SK-N-SH (cell line): Measurements from ENCODE around the gene SNAP91. TPM values are rescaled to one million over a fixed set of nuclear protein-coding genes. Genes with fewer than 3 reads are reported as not detected.

Experiments used
- CTCF ChIA-PET: fragments of 300-600, 350-600 bp; formaldehyde crosslinking; extraction: SDS; loops from one replicate; lab custom pipeline; 2021; lab: Yijun Ruan, JAX
- POLR2A ChIA-PET: fragments of 350-600 bp; sonication (Branson Sonifier 250); formaldehyde crosslinking; extraction: SDS; loops from one replicate; lab custom pipeline; 2020; ENCODE audit warnings: antibody characterized with exemption, inconsistent platforms; lab: Yijun Ruan, JAX
- DNase-seq: peaks from one replicate; pipeline ENCODE4 v3.0.0; 2012
- H2AFZ ChIP-seq: fragments of 200-600 bp; sonication (generic); 2 replicates; pipeline ENCODE4 v1.8.1; 2016; ENCODE audit warnings: antibody characterized with exemption, mild to moderate bottlenecking, low read depth
- H3F3A ChIP-seq: fragments of 200-600 bp; sonication (generic); replicated peaks from 2 replicates; pipeline ENCODE3; 2016; ENCODE audit warnings: antibody characterized with exemption, mild to moderate bottlenecking; ENCODE audit not compliant: insufficient read depth
- H3K27ac ChIP-seq, 2 experiments: fragments of 200-500 bp in 1 of 2; fragments of 200-600 bp in 1 of 2; sonication (Bioruptor generic) in 1 of 2; sonication (generic), shearing (Covaris generic) in 1 of 2; 2 replicates each; pipeline versions ENCODE4 v1.5.1 to v1.6.1; 2014 to 2016; ENCODE audit warnings: low read depth in 2 of 2, inconsistent platforms in 1 of 2, low read length in 1 of 2, mild to moderate bottlenecking in 1 of 2, mixed read lengths in 1 of 2
- H3K27me3 ChIP-seq: fragments of 200-600 bp; sonication (generic), shearing (Covaris generic); 2 replicates; pipeline ENCODE4 v1.6.1; 2016; ENCODE audit warnings: mixed run types; ENCODE audit not compliant: insufficient read depth
- H3K36me3 ChIP-seq, 2 experiments: fragments of 200-500 bp in 1 of 2; fragments of 200-600 bp in 1 of 2; sonication (Bioruptor generic) in 1 of 2; sonication (generic) in 1 of 2; replicated peaks in 1 of 2; 2 replicates each; pipeline versions ENCODE3 to v1.5.1; 2014 to 2016; ENCODE audit warnings: low read length in 1 of 2, mild to moderate bottlenecking in 1 of 2; ENCODE audit not compliant: insufficient read depth in 2 of 2, control insufficient read depth in 1 of 2
- H3K4me1 ChIP-seq, 2 experiments: fragments of 200-500 bp in 1 of 2; fragments of 200-600 bp in 1 of 2; sonication (Bioruptor generic) in 1 of 2; sonication (generic), shearing (Covaris generic) in 1 of 2; 2 replicates each; pipeline versions ENCODE4 v1.5.1 to v1.6.1; 2014 to 2016; ENCODE audit warnings: low read depth in 1 of 2, low read length in 1 of 2, mixed run types in 1 of 2; ENCODE audit not compliant: insufficient read depth in 2 of 2, control insufficient read depth in 1 of 2
- H3K4me2 ChIP-seq: fragments of 200-600 bp; sonication (generic), shearing (Covaris generic); 2 replicates; pipeline ENCODE4 v1.6.1; 2017; ENCODE audit warnings: mixed run types
- H3K4me3 ChIP-seq, 2 experiments: fragments of 200-500 bp in 1 of 2; fragments of 200-600 bp in 1 of 2; sonication (Bioruptor generic) in 1 of 2; sonication (generic), shearing (Covaris generic) in 1 of 2; 2 replicates each; pipeline versions ENCODE4 v1.5.1 to v1.8.1; 2014 to 2016; ENCODE audit warnings: low read depth in 2 of 2, inconsistent platforms in 1 of 2, low read length in 1 of 2, mild to moderate bottlenecking in 1 of 2, mixed read lengths in 1 of 2, moderate library complexity in 1 of 2
- H3K79me2 ChIP-seq: fragments of 200-600 bp; sonication (generic); 2 replicates; pipeline ENCODE4 v1.8.1; 2017; ENCODE audit warnings: mild to moderate bottlenecking; ENCODE audit not compliant: insufficient read depth
- H3K9ac ChIP-seq: fragments of 200-600 bp; sonication (generic); 2 replicates; pipeline ENCODE4 v1.6.1; 2017; ENCODE audit warnings: mixed run types
- H3K9me2 ChIP-seq: fragments of 200-600 bp; sonication (generic); 2 replicates; pipeline ENCODE4 v1.6.1; 2017; ENCODE audit warnings: mixed run types
- H3K9me3 ChIP-seq: fragments of 200-600 bp; sonication (generic); 2 replicates; pipeline ENCODE4 v1.6.1; 2017; ENCODE audit warnings: mixed run types, mild to moderate bottlenecking, moderate library complexity
- H4K20me1 ChIP-seq: fragments of 200-600 bp; sonication (generic); 2 replicates; pipeline ENCODE4 v1.6.1; 2017; ENCODE audit warnings: mild to moderate bottlenecking, mixed run types; ENCODE audit not compliant: insufficient read depth
- CTCF ChIP-seq: fragments of 200-600 bp; sonication (generic); IDR thresholded peaks from 2 replicates; pipeline ENCODE4 v1.6.1; 2017; ENCODE audit warnings: antibody characterized with exemption, mild to moderate bottlenecking, moderate library complexity
- EZH2phosphoT487 ChIP-seq: fragments of 200-600 bp; sonication (generic); IDR thresholded peaks from 2 replicates; pipeline ENCODE4 v1.6.1; 2017; ENCODE audit warnings: low read depth, mixed run types, mild to moderate bottlenecking, antibody characterized with exemption, moderate library complexity, borderline replicate concordance
- FOXM1 ChIP-seq: IDR thresholded peaks from 2 replicates; pipeline ENCODE4 v1.4.0; 2012; ENCODE audit warnings: low read depth, mild to moderate bottlenecking
- GABPA ChIP-seq: IDR thresholded peaks from 2 replicates; pipeline ENCODE4 v1.4.0; 2012; ENCODE audit warnings: low read depth, mild to moderate bottlenecking
- GATA2 ChIP-seq: sonication (generic); formaldehyde crosslinking; IDR thresholded peaks from 2 replicates; pipeline ENCODE4 v1.5.0; 2020; ENCODE audit warnings: mild to moderate bottlenecking, missing genetic modification reagents
- JUND ChIP-seq: IDR thresholded peaks from 2 replicates; pipeline ENCODE4 v1.4.0; 2012
- NRF1 ChIP-seq: IDR thresholded peaks from 2 replicates; pipeline ENCODE4 v1.6.1; 2012; ENCODE audit warnings: low read depth, mild to moderate bottlenecking, low read length
- POLR2AphosphoS5 ChIP-seq: IDR thresholded peaks from 2 replicates; pipeline ENCODE4 v1.6.1; 2012; ENCODE audit warnings: low read depth, low read length
- RAD21 ChIP-seq: IDR thresholded peaks from 2 replicates; pipeline ENCODE4 v1.6.1; 2012; ENCODE audit warnings: mild to moderate bottlenecking, low read length
- RCOR1 ChIP-seq: fragments of 150-350 bp; IDR thresholded peaks from 2 replicates; pipeline ENCODE4 v1.6.1; 2017; ENCODE audit warnings: antibody characterized with exemption, low read length
- RFX5 ChIP-seq: IDR thresholded peaks from 2 replicates; pipeline ENCODE4 v1.6.1; 2012; ENCODE audit warnings: mild to moderate bottlenecking, improper control_type of control experiment, low read length
- SIN3A ChIP-seq: IDR thresholded peaks from 2 replicates; pipeline ENCODE4 v1.6.1; 2012; ENCODE audit warnings: low read depth, mild to moderate bottlenecking, low read length, moderate library complexity, borderline replicate concordance
- TAF1 ChIP-seq: IDR thresholded peaks from 2 replicates; pipeline ENCODE4 v1.6.1; 2012; ENCODE audit warnings: low read depth, mild to moderate bottlenecking, low read length, moderate library complexity, borderline replicate concordance
- TCF12 ChIP-seq: IDR thresholded peaks from 2 replicates; pipeline ENCODE4 v1.4.0; 2012
- TEAD4 ChIP-seq: IDR thresholded peaks from 2 replicates; pipeline ENCODE4 v1.4.0; 2012; ENCODE audit warnings: mild to moderate bottlenecking, borderline replicate concordance; ENCODE audit not compliant: insufficient read depth
- USF2 ChIP-seq: fragments of 150-350 bp; IDR thresholded peaks from 2 replicates; pipeline ENCODE4 v1.6.1; 2017; ENCODE audit warnings: antibody characterized with exemption, low read length, low read depth, borderline replicate concordance
- ZBTB33 ChIP-seq: IDR thresholded peaks from 2 replicates; pipeline ENCODE4 v1.4.0; 2012; ENCODE audit warnings: low read depth, borderline replicate concordance
- WGBS: methylation state at CpG from one replicate; pipeline ENCODE4 v1.1.6; 2017; ENCODE audit warnings: low lambda C conversion rate; 5-methylcytosine and 5-hydroxymethylcytosine counted together
- polyA plus RNA-seq, 3 experiments: library from polyadenylated mRNA; depleted of rRNA; stranded (reverse); fragments of >200 nt; gene quantifications; 2 replicates each; pipeline ENCODE4 v1.2.3, GENCODE V29; 2012
- TF ChIP-seq, protein P1 (sequence below): IDR thresholded peaks from 2 replicates; pipeline ENCODE4 v1.4.0; 2012; ENCODE audit warnings: low read depth

Gene SNAP91
- polyA plus RNA-seq, 1 of the 3 experiments (the other 2 are of a cell fraction), result 0.64 TPM

GRCh38 chr6:83597511-83597910 is 111.4 kb downstream of the SNAP91 start:
- TF ChIP-seq TCF12 (no peak), CTCF (no peak), USF2 (no peak), RCOR1 (no peak), EZH2phosphoT487 (no peak), TAF1 (no peak), RFX5 (no peak), TEAD4 (no peak), POLR2AphosphoS5 (no peak), SIN3A (no peak), RAD21 (no peak), JUND (no peak), GABPA (no peak), ZBTB33 (no peak), GATA2 (CRISPR knock-in tag) (no peak), FOXM1 (no peak), NRF1 (no peak)
- TF ChIP-seq, protein P1, sequence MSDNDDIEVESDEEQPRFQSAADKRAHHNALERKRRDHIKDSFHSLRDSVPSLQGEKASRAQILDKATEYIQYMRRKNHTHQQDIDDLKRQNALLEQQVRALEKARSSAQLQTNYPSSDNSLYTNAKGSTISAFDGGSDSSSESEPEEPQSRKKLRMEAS, result no peak
- POLR2A ChIA-PET, result interaction anchor here (0.9 kb wide), 1 partner anchor 256 kb away, joined by 4 read pairs; the partner anchor contains the start of gene RIPPLY2

More at GRCh38 chr6:83597511-83597910, 111.4 kb downstream of the SNAP91 start:
- no peaks in the 10 kb centered on the region for H3K79me2 ChIP-seq
- no peak overlapping the region for H2AFZ ChIP-seq
- no peaks in the 10 kb centered on the region for H3K9me2 ChIP-seq
- H3K9ac ChIP-seq, result no peak overlapping the region
- WGBS, result 73% methylated on average over 1 of the region's 1 CpG
- H3K36me3 ChIP-seq, result peaks cover 0 to 6% of the 10 kb centered on the region in 2 experiments
- no peak overlapping the region for H3K4me2 ChIP-seq
- H3F3A ChIP-seq, result no peaks in the 10 kb centered on the region
- 0 out of 4 replicates have a peak overlapping the region, but pooled peaks of 1 of the 2 experiments have one; percentile 34 for H3K27ac ChIP-seq
- CTCF ChIA-PET, result interaction anchor here (0.6 to 1.8 kb wide), 4 partner anchors 18 to 630 kb away, joined by 3 to 7 read pairs (median 4); partner anchors contain the start of gene CEP162
- H3K27me3 ChIP-seq, result no peaks in the 10 kb centered on the region
- no peaks in the 10 kb centered on the region; a peak in 2 of 4 replicates for H3K4me1 ChIP-seq
- DNase-seq, result no peak
- no peak overlapping the region for H3K4me3 ChIP-seq
- no peaks in the 10 kb centered on the region for H3K9me3 ChIP-seq
- no peaks in the 10 kb centered on the region for H4K20me1 ChIP-seq
